Chondrocyte (in vitro differentiated cells): ENCODE measurements around the gene NDNF. TPM values are rescaled to one million over a fixed set of nuclear protein-coding genes. Genes with fewer than 3 reads are reported as not detected.

Experiments
- DNase-seq: peaks from one replicate; pipeline ENCODE4 v3.0.0; 2021; ENCODE audit warnings: mixed read lengths, low spot score
- H3K27ac Mint-ChIP-seq: one replicate; pipeline ENCODE4 v1.8.0; 2021; ENCODE audit warnings: mild to moderate bottlenecking, moderate library complexity, mixed read lengths; ENCODE audit not compliant: unreplicated experiment
- H3K27me3 Mint-ChIP-seq: 2 replicates; pipeline ENCODE4 v1.8.0; 2021; ENCODE audit warnings: low read depth, mixed read lengths
- H3K36me3 Mint-ChIP-seq: 2 replicates; pipeline ENCODE4 v1.8.0; 2021; ENCODE audit warnings: low read depth, mixed read lengths
- H3K4me1 Mint-ChIP-seq: 2 replicates; pipeline ENCODE4 v1.8.0; 2021; ENCODE audit warnings: low read depth, mild to moderate bottlenecking, mixed read lengths
- H3K4me3 Mint-ChIP-seq: one replicate; pipeline ENCODE4 v1.8.0; 2021; ENCODE audit warnings: mild to moderate bottlenecking, moderate library complexity, mixed read lengths; ENCODE audit not compliant: unreplicated experiment
- H3K9me3 Mint-ChIP-seq: 2 replicates; pipeline ENCODE4 v1.8.0; 2021; ENCODE audit warnings: low read depth, mixed read lengths
- total RNA-seq: library from RNA; stranded (reverse); gene quantifications from 3 replicates; pipeline ENCODE4 v1.2.1, GENCODE V29; 2021
- TF ChIP-seq, protein P1 (sequence below): fragments of 200-600 bp; sonication (generic); IDR thresholded peaks from 2 replicates; pipeline ENCODE4 v1.5.0; 2021; ENCODE audit warnings: antibody characterized with exemption, mild to moderate bottlenecking, moderate library complexity

The NDNF gene
- total RNA-seq, 1 donor from 2014 or later, result 0.35 TPM

- Mint-ChIP-seq H3K27me3 (peaks cover 13% of the 10 kb centered on the region), H3K9me3 (peaks cover 18% of the 10 kb centered on the region), H3K27ac (no peak overlapping the region), H3K4me3 (no peak overlapping the region), H3K36me3 (peaks cover 4% of the 10 kb centered on the region), H3K4me1 (no peaks in the 10 kb centered on the region)
- DNase-seq, result no peak
- TF ChIP-seq, protein P1, sequence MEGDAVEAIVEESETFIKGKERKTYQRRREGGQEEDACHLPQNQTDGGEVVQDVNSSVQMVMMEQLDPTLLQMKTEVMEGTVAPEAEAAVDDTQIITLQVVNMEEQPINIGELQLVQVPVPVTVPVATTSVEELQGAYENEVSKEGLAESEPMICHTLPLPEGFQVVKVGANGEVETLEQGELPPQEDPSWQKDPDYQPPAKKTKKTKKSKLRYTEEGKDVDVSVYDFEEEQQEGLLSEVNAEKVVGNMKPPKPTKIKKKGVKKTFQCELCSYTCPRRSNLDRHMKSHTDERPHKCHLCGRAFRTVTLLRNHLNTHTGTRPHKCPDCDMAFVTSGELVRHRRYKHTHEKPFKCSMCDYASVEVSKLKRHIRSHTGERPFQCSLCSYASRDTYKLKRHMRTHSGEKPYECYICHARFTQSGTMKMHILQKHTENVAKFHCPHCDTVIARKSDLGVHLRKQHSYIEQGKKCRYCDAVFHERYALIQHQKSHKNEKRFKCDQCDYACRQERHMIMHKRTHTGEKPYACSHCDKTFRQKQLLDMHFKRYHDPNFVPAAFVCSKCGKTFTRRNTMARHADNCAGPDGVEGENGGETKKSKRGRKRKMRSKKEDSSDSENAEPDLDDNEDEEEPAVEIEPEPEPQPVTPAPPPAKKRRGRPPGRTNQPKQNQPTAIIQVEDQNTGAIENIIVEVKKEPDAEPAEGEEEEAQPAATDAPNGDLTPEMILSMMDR, result no peak
These were observed 36.2 kb upstream of the NDNF start for GRCh38 chr4:121108557-121108956.

- Mint-ChIP-seq H3K9me3 (peaks cover 18% of the 10 kb centered on the region), H3K27me3 (peaks cover 20% of the 10 kb centered on the region), H3K36me3 (peaks cover 4% of the 10 kb centered on the region), H3K27ac (no peak overlapping the region), H3K4me3 (no peak overlapping the region), H3K4me1 (no peaks in the 10 kb centered on the region)
- no peak for DNase-seq
- TF ChIP-seq, protein P1, result no peak
These were observed 35.2 kb upstream of the NDNF start for GRCh38 chr4:121107507-121107906.

- H3K4me1 Mint-ChIP-seq, result peaks cover 3% of the 10 kb centered on the region
- H3K27ac Mint-ChIP-seq, result no peak overlapping the region
- TF ChIP-seq, protein P1, result no peak
- peaks cover 32% of the 10 kb centered on the region for H3K27me3 Mint-ChIP-seq
- peaks cover 9% of the 10 kb centered on the region for H3K9me3 Mint-ChIP-seq
- H3K36me3 Mint-ChIP-seq, result peaks cover 4% of the 10 kb centered on the region
- no peak overlapping the region for H3K4me3 Mint-ChIP-seq
- DNase-seq, result no peak
These were observed 27.9 kb upstream of the NDNF start for GRCh38 chr4:121100093-121100775.

- Mint-ChIP-seq H3K4me3 (no peak overlapping the region), H3K27me3 (peaks cover 25% of the 10 kb centered on the region), H3K36me3 (peaks cover 2% of the 10 kb centered on the region), H3K27ac (no peak overlapping the region), H3K9me3 (peaks cover 9% of the 10 kb centered on the region), H3K4me1 (peaks cover 3% of the 10 kb centered on the region)
- DNase-seq, result no peak
- TF ChIP-seq, protein P1, result no peak
These were observed 25.9 kb upstream of the NDNF start for GRCh38 chr4:121098266-121098665.

GRCh38 chr4:121096629-121097028 is 24.3 kb upstream of the NDNF start:
- Mint-ChIP-seq H3K27ac (no peak overlapping the region), H3K4me1 (peaks cover 3% of the 10 kb centered on the region), H3K27me3 (peaks cover 15% of the 10 kb centered on the region), H3K36me3 (peaks cover 2% of the 10 kb centered on the region), H3K9me3 (peaks cover 8% of the 10 kb centered on the region), H3K4me3 (no peak overlapping the region)
- TF ChIP-seq, protein P1, result peak; percentile 94
- no peak for DNase-seq
